WTC11 (cell line): ENCODE measurements around the gene TBPL2. TPM values are rescaled to one million over a fixed set of nuclear protein-coding genes. Genes with fewer than 3 reads are reported as not detected.
A peak's percentile ranks its signal among the peaks of the same experiment; 100 is the strongest.

Experiments used
- ATAC-seq: fragments of 200-7000 bp; cut with Tn5 transposase; 2 replicates; pipeline ENCODE4 v1.10.0; 2021; ENCODE audit warnings: mild to moderate bottlenecking, moderate library complexity
- CTCF ChIA-PET: fragments of 300-600 bp; sonication (Branson Sonifier 250); formaldehyde crosslinking; loops from one replicate; lab custom pipeline; 2021; ENCODE audit warnings: antibody characterized with exemption; lab: Charles Lee
- POLR2A ChIA-PET: fragments of 350-600 bp; sonication (Branson Sonifier 250); formaldehyde crosslinking; loops from one replicate; lab custom pipeline; 2021; ENCODE audit warnings: antibody characterized with exemption; lab: Charles Lee
- DNase-seq: peaks from one replicate; pipeline ENCODE4 v3.0.0; 2021; ENCODE audit warnings: low spot score
- H3K27ac Mint-ChIP-seq: 2 replicates; pipeline ENCODE4 v1.8.0; 2021; ENCODE audit warnings: mixed read lengths
- H3K27me3 Mint-ChIP-seq: 2 replicates; pipeline ENCODE4 v1.8.0; 2021; ENCODE audit warnings: low read depth, mild to moderate bottlenecking, moderate library complexity, mixed read lengths
- H3K36me3 Mint-ChIP-seq: 2 replicates; pipeline ENCODE4 v1.8.0; 2021; ENCODE audit warnings: mixed read lengths
- H3K4me1 Mint-ChIP-seq: 2 replicates; pipeline ENCODE4 v1.8.0; 2022; ENCODE audit warnings: mixed read lengths
- H3K4me3 Mint-ChIP-seq: 2 replicates; pipeline ENCODE4 v1.8.0; 2021; ENCODE audit warnings: mild to moderate bottlenecking, moderate library complexity, mixed read lengths
- H3K9me3 Mint-ChIP-seq: 2 replicates; pipeline ENCODE4 v1.8.0; 2021; ENCODE audit warnings: mixed read lengths
- CDX4 ChIP-seq: fragments of 250-450 bp; sonication (Bioruptor Pico); IDR thresholded peaks from 2 replicates; pipeline ENCODE4 v1.9.0; 2021; ENCODE audit warnings: moderate library complexity, mild to moderate bottlenecking, inconsistent platforms, borderline replicate concordance
- E2F4 ChIP-seq: sonication (generic); formaldehyde crosslinking; IDR thresholded peaks from 2 replicates; pipeline ENCODE4 v1.8.1; 2022; ENCODE audit warnings: low read depth, mild to moderate bottlenecking, moderate library complexity, missing genetic modification reagents, borderline replicate concordance
- EMX1 ChIP-seq: fragments of 250-450 bp; sonication (Bioruptor Pico); IDR thresholded peaks from 2 replicates; pipeline ENCODE4 v1.8.0; 2021; ENCODE audit warnings: mild to moderate bottlenecking
- FOXP1 ChIP-seq: sonication (generic); formaldehyde crosslinking; IDR thresholded peaks from 2 replicates; pipeline ENCODE4 v1.8.0; 2022; ENCODE audit warnings: missing genetic modification reagents, mild to moderate bottlenecking, moderate library complexity, borderline replicate concordance
- IRF1 ChIP-seq: sonication (generic); formaldehyde crosslinking; IDR thresholded peaks from 2 replicates; pipeline ENCODE4 v1.8.0; 2023; ENCODE audit warnings: missing genetic modification reagents
- RORB ChIP-seq: fragments of 250-450 bp; sonication (Bioruptor Pico); IDR thresholded peaks from 2 replicates; pipeline ENCODE4 v1.9.0; 2021; ENCODE audit warnings: mild to moderate bottlenecking
- USF2 ChIP-seq: sonication (generic); formaldehyde crosslinking; IDR thresholded peaks from 2 replicates; pipeline ENCODE4 v1.8.1; 2023; ENCODE audit warnings: mild to moderate bottlenecking, missing genetic modification reagents, moderate library complexity
- ZNF121 ChIP-seq: sonication (generic); formaldehyde crosslinking; IDR thresholded peaks from 2 replicates; pipeline ENCODE4 v1.8.0; 2023; ENCODE audit warnings: missing genetic modification reagents
- ZNF219 ChIP-seq: sonication (generic); formaldehyde crosslinking; IDR thresholded peaks from 2 replicates; pipeline ENCODE4 v1.8.0; 2023; ENCODE audit warnings: missing genetic modification reagents, mild to moderate bottlenecking, borderline replicate concordance
- ZNF416 ChIP-seq: fragments of 250-450 bp; sonication (Bioruptor Pico); IDR thresholded peaks from 2 replicates; pipeline ENCODE4 v1.9.0; 2021; ENCODE audit warnings: mild to moderate bottlenecking, inconsistent platforms
- ZNF423 ChIP-seq: fragments of 250-450 bp; sonication (Bioruptor Pico); IDR thresholded peaks from 2 replicates; pipeline ENCODE4 v2.1.2; 2022; ENCODE audit warnings: mild to moderate bottlenecking, moderate library complexity
- total RNA-seq: library from RNA; stranded (reverse); gene quantifications from 3 replicates; pipeline ENCODE4 v1.2.3, GENCODE V29; 2021
- TF ChIP-seq, protein P1 (sequence below): sonication (generic); formaldehyde crosslinking; IDR thresholded peaks from 2 replicates; pipeline ENCODE4 v1.8.0; 2022; ENCODE audit warnings: mild to moderate bottlenecking, missing genetic modification reagents
- TF ChIP-seq, protein P2 (sequence below): sonication (generic); formaldehyde crosslinking; IDR thresholded peaks from 2 replicates; pipeline ENCODE4 v1.8.1; 2023; ENCODE audit warnings: mild to moderate bottlenecking, missing genetic modification reagents
- TF ChIP-seq, protein P3 (sequence below): sonication (generic); formaldehyde crosslinking; IDR thresholded peaks from 2 replicates; pipeline ENCODE4 v1.8.1; 2023; ENCODE audit warnings: mild to moderate bottlenecking, missing genetic modification reagents, moderate library complexity
- TF ChIP-seq, protein P4 (sequence below): sonication (generic); formaldehyde crosslinking; IDR thresholded peaks from 2 replicates; pipeline ENCODE4 v1.8.1; 2023; ENCODE audit warnings: mild to moderate bottlenecking, missing genetic modification reagents

TBPL2 gene
- total RNA-seq, 1 experiment from 2014 or later = not detected

- Mint-ChIP-seq H3K4me1 (no peaks in the 10 kb centered on the region), H3K27me3 (no peaks in the 10 kb centered on the region), H3K9me3 (no peaks in the 10 kb centered on the region), H3K36me3 (peaks cover 14% of the 10 kb centered on the region), H3K4me3 (no peak overlapping the region), H3K27ac (peak overlapping the region; percentile 22; the same call in 1 of the 2 replicates)
- no peak for DNase-seq
- ATAC-seq = no peak
- ChIA-PET CTCF (interaction anchor here (1.4 kb wide), 1 partner anchor 27 kb away, joined by 3 read pairs; no protein-coding TSS in a partner anchor), POLR2A (no interaction called here)
- TF ChIP-seq, protein P1, sequence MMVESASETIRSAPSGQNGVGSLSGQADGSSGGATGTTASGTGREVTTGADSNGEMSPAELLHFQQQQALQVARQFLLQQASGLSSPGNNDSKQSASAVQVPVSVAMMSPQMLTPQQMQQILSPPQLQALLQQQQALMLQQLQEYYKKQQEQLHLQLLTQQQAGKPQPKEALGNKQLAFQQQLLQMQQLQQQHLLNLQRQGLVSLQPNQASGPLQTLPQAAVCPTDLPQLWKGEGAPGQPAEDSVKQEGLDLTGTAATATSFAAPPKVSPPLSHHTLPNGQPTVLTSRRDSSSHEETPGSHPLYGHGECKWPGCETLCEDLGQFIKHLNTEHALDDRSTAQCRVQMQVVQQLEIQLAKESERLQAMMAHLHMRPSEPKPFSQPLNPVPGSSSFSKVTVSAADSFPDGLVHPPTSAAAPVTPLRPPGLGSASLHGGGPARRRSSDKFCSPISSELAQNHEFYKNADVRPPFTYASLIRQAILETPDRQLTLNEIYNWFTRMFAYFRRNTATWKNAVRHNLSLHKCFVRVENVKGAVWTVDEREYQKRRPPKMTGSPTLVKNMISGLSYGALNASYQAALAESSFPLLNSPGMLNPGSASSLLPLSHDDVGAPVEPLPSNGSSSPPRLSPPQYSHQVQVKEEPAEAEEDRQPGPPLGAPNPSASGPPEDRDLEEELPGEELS (CRISPR knock-in tag) = no peak
- no peak for TF ChIP-seq ZNF219 (CRISPR knock-in tag)
- TF ChIP-seq, protein P2, sequence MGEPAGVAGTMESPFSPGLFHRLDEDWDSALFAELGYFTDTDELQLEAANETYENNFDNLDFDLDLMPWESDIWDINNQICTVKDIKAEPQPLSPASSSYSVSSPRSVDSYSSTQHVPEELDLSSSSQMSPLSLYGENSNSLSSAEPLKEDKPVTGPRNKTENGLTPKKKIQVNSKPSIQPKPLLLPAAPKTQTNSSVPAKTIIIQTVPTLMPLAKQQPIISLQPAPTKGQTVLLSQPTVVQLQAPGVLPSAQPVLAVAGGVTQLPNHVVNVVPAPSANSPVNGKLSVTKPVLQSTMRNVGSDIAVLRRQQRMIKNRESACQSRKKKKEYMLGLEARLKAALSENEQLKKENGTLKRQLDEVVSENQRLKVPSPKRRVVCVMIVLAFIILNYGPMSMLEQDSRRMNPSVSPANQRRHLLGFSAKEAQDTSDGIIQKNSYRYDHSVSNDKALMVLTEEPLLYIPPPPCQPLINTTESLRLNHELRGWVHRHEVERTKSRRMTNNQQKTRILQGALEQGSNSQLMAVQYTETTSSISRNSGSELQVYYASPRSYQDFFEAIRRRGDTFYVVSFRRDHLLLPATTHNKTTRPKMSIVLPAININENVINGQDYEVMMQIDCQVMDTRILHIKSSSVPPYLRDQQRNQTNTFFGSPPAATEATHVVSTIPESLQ (CRISPR knock-in tag) = no peak
- no peak for TF ChIP-seq E2F4 (CRISPR knock-in tag)
- TF ChIP-seq IRF1 (CRISPR knock-in tag) = no peak
- TF ChIP-seq RORB = no peak
- no peak for TF ChIP-seq FOXP1 (CRISPR knock-in tag)
Observed at GRCh38 chr14:55389330-55389729, 51.1 kb downstream of the TBPL2 start.

DNA sequence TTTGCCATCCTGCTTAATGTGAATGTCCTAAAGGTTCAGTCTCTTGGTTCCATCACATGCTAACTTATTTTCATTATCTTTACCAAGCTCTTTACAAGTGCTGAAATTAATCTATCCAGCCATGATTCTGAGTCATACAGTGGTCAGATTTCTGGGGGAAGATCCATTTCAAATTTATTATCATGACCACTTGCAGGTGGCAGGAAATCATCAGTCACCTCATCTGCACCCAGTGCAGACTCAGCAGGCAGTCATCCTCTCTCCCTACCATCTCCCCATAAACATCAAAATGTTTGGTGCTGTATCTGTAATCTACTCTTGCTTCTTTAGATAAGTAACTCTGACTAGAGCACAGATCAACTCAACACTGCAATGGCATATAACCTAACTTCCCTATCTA lies 52.3 kb downstream of the TBPL2 start:
- H3K27me3 Mint-ChIP-seq = no peaks in the 10 kb centered on the region
- H3K4me3 Mint-ChIP-seq = no peak overlapping the region
- no peak overlapping the region for H3K27ac Mint-ChIP-seq
- CTCF ChIA-PET = no interaction called here
- no peak for DNase-seq
- no peaks in the 10 kb centered on the region for H3K9me3 Mint-ChIP-seq
- TF ChIP-seq ZNF121 (CRISPR knock-in tag) (no peak), FOXP1 (CRISPR knock-in tag) (no peak), ZNF423 (CRISPR knock-in tag) (no peak), CDX4 (CRISPR knock-in tag) (no peak), USF2 (CRISPR knock-in tag) (no peak), ZNF416 (CRISPR knock-in tag) (no peak), EMX1 (CRISPR knock-in tag) (no peak)
- TF ChIP-seq, protein P3, sequence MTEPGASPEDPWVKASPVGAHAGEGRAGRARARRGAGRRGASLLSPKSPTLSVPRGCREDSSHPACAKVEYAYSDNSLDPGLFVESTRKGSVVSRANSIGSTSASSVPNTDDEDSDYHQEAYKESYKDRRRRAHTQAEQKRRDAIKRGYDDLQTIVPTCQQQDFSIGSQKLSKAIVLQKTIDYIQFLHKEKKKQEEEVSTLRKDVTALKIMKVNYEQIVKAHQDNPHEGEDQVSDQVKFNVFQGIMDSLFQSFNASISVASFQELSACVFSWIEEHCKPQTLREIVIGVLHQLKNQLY (CRISPR knock-in tag) = no peak
- TF ChIP-seq, protein P4, sequence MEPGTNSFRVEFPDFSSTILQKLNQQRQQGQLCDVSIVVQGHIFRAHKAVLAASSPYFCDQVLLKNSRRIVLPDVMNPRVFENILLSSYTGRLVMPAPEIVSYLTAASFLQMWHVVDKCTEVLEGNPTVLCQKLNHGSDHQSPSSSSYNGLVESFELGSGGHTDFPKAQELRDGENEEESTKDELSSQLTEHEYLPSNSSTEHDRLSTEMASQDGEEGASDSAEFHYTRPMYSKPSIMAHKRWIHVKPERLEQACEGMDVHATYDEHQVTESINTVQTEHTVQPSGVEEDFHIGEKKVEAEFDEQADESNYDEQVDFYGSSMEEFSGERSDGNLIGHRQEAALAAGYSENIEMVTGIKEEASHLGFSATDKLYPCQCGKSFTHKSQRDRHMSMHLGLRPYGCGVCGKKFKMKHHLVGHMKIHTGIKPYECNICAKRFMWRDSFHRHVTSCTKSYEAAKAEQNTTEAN (CRISPR knock-in tag) = no peak
- TF ChIP-seq, all 79 proteins: peak for 0
- ATAC-seq = no peak
- H3K4me1 Mint-ChIP-seq = no peaks in the 10 kb centered on the region
- peaks cover 16% of the 10 kb centered on the region for H3K36me3 Mint-ChIP-seq
- POLR2A ChIA-PET = no interaction called here
